ENCODE results near the gene TM9SF2. TPM values are rescaled to one million over a fixed set of nuclear protein-coding genes. Genes with fewer than 3 reads are reported as not detected.
A peak's percentile ranks its signal among the peaks of the same experiment; 100 is the strongest.

Gene TM9SF2
- total and polyA plus RNA-seq, 9 of the 15 experiments (the other 6 are each of a cell fraction or from before 2014, with no cell fraction given), result 23.3 to 83.2 (median 55.1) TPM

DNA sequence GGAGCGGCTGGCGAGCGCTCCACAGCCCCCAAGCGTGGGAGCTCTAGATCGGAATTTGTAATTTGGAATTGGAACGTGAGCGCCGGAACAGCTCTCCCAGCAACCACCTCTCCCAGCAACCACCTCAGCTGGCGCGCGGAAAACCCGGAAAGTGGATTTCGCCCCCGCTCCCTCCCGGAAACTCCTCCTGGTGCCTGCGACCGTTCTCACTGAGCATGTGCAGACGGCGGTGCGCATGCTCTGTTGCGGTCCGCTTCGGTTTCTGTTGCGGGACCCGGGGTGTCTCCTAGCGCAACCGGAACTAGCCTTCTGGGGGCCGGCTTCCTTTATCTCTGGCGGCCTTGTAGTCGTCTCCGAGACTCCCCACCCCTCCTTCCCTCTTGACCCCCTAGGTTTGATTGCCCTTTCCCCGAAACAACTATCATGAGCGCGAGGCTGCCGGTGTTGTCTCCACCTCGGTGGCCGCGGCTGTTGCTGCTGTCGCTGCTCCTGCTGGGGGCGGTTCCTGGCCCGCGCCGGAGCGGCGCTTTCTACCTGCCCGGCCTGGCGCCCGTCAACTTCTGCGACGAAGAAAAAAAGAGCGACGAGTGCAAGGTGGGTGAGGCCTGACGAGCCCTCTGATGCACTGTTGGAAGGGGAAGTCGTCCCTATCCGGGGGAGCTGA, at the start of gene TM9SF2 (continued):
- TF ChIP-seq, protein P1, sequence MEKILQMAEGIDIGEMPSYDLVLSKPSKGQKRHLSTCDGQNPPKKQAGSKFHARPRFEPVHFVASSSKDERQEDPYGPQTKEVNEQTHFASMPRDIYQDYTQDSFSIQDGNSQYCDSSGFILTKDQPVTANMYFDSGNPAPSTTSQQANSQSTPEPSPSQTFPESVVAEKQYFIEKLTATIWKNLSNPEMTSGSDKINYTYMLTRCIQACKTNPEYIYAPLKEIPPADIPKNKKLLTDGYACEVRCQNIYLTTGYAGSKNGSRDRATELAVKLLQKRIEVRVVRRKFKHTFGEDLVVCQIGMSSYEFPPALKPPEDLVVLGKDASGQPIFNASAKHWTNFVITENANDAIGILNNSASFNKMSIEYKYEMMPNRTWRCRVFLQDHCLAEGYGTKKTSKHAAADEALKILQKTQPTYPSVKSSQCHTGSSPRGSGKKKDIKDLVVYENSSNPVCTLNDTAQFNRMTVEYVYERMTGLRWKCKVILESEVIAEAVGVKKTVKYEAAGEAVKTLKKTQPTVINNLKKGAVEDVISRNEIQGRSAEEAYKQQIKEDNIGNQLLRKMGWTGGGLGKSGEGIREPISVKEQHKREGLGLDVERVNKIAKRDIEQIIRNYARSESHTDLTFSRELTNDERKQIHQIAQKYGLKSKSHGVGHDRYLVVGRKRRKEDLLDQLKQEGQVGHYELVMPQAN (IDR thresholded peaks at IDR 0.05; ENCODE audit: borderline replicate concordance), result peak; percentile 74; the same call in 1 of the 2 replicates
- TF ChIP-seq, protein P2, sequence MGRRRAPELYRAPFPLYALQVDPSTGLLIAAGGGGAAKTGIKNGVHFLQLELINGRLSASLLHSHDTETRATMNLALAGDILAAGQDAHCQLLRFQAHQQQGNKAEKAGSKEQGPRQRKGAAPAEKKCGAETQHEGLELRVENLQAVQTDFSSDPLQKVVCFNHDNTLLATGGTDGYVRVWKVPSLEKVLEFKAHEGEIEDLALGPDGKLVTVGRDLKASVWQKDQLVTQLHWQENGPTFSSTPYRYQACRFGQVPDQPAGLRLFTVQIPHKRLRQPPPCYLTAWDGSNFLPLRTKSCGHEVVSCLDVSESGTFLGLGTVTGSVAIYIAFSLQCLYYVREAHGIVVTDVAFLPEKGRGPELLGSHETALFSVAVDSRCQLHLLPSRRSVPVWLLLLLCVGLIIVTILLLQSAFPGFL (CRISPR knock-in tag; IDR thresholded peaks at IDR 0.05), result no peak
- TF ChIP-seq NFYB (IDR thresholded peaks at IDR 0.05; ENCODE audit: extremely low read depth, insufficient read length) (no peak), BHLHE40 (IDR thresholded peaks at IDR 0.05; ENCODE audit: low read length) (peak; percentile 90), POLR3G (IDR thresholded peaks at IDR 0.05; ENCODE audit: extremely low read depth, insufficient read length, insufficient replicate concordance) (no peak), ZNF239 (CRISPR knock-in tag; IDR thresholded peaks at IDR 0.05) (no peak), CHD1 (IDR thresholded peaks at IDR 0.05; ENCODE audit: low read length) (no peak), EZH2 (IDR thresholded peaks at IDR 0.05; ENCODE audit: borderline replicate concordance, low read depth, low read length) (no peak), HDAC3 (IDR thresholded peaks at IDR 0.05; ENCODE audit: borderline replicate concordance, partially characterized antibody) (peak; percentile 61), YY1 (IDR thresholded peaks at IDR 0.05; ENCODE audit: borderline replicate concordance in 1 of 3, control insufficient read depth in 1 of 3, extremely low read depth in 1 of 3, insufficient read depth in 3 of 3, insufficient read length in 1 of 3, insufficient replicate concordance in 2 of 3, low read depth in 1 of 3, low read length in 2 of 3) (peak in 1 of 3 experiments; percentile 35), CXXC5 (CRISPR knock-in tag; IDR thresholded peaks at IDR 0.05) (peak; percentile 46; the same call in 1 of the 2 replicates), ZNF589 (CRISPR knock-in tag; IDR thresholded peaks at IDR 0.05; ENCODE audit: low read depth) (no peak), HMGN3 (IDR thresholded peaks at IDR 0.05; ENCODE audit: borderline replicate concordance, extremely low read depth, insufficient read length, low read depth, low read length) (peak; percentile 42), CREM (IDR thresholded peaks at IDR 0.05; ENCODE audit: low read depth) (peak; percentile 88), ZNF274 (IDR thresholded peaks at IDR 0.05; ENCODE audit: borderline replicate concordance, low read depth, low read length) (no peak), SIN3A (IDR thresholded peaks at IDR 0.05; ENCODE audit: borderline replicate concordance in 2 of 2, control insufficient read depth in 1 of 2, low read depth in 2 of 2, low read length in 2 of 2) (peak; percentile 42 to 65; a peak in 2 of 4 replicates), JUNB (CRISPR knock-in tag; conservative IDR thresholded peaks at IDR 0.05) (no peak), KLF16 (IDR thresholded peaks at IDR 0.05) (no peak), COPS2 (conservative IDR thresholded peaks at IDR 0.05) (no peak), MECOM (CRISPR knock-in tag; IDR thresholded peaks at IDR 0.05) (no peak), HCFC1 (IDR thresholded peaks at IDR 0.05; ENCODE audit: low read depth, low read length) (peak; percentile 64)
- TF ChIP-seq, protein P3, sequence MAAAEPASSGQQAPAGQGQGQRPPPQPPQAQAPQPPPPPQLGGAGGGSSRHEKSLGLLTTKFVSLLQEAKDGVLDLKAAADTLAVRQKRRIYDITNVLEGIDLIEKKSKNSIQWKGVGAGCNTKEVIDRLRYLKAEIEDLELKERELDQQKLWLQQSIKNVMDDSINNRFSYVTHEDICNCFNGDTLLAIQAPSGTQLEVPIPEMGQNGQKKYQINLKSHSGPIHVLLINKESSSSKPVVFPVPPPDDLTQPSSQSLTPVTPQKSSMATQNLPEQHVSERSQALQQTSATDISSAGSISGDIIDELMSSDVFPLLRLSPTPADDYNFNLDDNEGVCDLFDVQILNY (CRISPR knock-in tag; IDR thresholded peaks at IDR 0.05), result no peak
- TF ChIP-seq, protein P4, sequence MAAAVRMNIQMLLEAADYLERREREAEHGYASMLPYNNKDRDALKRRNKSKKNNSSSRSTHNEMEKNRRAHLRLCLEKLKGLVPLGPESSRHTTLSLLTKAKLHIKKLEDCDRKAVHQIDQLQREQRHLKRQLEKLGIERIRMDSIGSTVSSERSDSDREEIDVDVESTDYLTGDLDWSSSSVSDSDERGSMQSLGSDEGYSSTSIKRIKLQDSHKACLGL (CRISPR knock-in tag; IDR thresholded peaks at IDR 0.05; ENCODE audit: borderline replicate concordance, poor library complexity, severe bottlenecking), result no peak
